LNCAP (cell line): Measurements from ENCODE around the gene ZNF683.

Source experiments
- TF ChIP-seq, protein P1 (sequence below): fragments of 450-650 bp; IDR thresholded peaks from 2 replicates; pipeline ENCODE4 v1.5.1; 2017; ENCODE audit warnings: mild to moderate bottlenecking

Gene ZNF683

DNA sequence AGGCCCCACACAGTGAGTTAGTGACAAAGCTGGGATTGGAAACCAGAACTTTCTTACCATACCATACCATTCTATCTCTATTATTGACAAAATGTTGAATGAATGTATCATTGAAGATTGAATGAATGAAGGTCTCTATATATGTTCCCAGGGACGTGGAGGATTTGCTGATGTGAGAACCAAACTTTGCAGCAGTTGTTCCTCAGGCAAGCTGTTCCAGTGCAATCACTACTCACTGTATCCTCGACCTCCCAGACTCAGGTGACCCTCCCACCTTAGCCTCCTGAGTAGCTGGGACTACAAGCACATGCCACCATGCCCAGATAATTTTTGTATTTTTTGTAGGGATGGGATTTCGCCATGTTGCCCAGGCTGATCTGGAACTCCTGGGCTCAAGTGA is 26.5 kb upstream of the ZNF683 start:
- TF ChIP-seq, protein P1, sequence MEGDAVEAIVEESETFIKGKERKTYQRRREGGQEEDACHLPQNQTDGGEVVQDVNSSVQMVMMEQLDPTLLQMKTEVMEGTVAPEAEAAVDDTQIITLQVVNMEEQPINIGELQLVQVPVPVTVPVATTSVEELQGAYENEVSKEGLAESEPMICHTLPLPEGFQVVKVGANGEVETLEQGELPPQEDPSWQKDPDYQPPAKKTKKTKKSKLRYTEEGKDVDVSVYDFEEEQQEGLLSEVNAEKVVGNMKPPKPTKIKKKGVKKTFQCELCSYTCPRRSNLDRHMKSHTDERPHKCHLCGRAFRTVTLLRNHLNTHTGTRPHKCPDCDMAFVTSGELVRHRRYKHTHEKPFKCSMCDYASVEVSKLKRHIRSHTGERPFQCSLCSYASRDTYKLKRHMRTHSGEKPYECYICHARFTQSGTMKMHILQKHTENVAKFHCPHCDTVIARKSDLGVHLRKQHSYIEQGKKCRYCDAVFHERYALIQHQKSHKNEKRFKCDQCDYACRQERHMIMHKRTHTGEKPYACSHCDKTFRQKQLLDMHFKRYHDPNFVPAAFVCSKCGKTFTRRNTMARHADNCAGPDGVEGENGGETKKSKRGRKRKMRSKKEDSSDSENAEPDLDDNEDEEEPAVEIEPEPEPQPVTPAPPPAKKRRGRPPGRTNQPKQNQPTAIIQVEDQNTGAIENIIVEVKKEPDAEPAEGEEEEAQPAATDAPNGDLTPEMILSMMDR, result no peak

GRCh38 chr1:26395754-26396153 is 23.2 kb upstream of the ZNF683 start:
- TF ChIP-seq, protein P1, result no peak

GRCh38 chr1:26391450-26391849 is 18.9 kb upstream of the ZNF683 start:
- TF ChIP-seq, protein P1, result peak; percentile 47

DNA sequence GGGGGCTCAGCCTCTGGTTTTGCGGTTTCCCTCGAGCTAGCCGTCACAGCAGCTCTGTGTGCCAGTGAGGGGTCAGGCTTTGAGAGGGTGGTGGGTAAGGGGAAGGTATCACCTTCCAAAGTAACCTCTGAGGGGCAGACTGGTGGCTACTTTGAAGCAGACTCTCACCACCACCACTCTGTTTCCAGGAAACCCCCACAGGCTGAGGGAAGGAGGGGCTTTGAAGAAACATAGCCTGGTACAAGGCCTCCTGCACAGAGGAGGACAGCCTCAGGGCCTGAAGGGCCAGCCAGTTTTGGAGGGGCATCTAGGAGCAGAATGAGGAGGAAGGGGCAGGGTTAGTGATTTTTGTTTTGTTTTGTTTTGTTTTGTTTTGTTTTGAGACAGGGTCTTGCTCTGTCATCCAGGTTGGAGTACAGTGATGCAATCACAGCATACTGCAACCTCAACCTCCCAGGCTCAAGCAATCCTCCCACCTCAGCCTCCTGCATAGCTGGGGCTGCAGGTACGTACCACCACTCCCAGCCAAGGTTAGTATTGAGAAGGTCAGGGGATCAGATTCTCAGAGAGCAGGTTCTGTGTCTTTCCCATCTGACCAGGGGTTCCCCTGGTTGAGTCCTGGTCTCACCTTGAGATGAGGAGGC is 17.2 kb upstream of the ZNF683 start:
- TF ChIP-seq, protein P1, result no peak

GRCh38 chr1:26388791-26389445 is 16.4 kb upstream of the ZNF683 start:
- TF ChIP-seq, protein P1, result no peak

GRCh38 chr1:26387447-26387846 is 14.9 kb upstream of the ZNF683 start:
- TF ChIP-seq, protein P1, result no peak

- TF ChIP-seq, protein P1, result no peak
Measured at GRCh38 chr1:26384076-26384475, 11.5 kb upstream of the ZNF683 start.
